Loucy (cell line): ENCODE measurements around the gene C2.

Source experiments
- H2AFZ ChIP-seq: fragments of 200-600 bp; sonication (generic); 2 replicates; pipeline ENCODE4 v1.6.0; 2016; ENCODE audit warnings: antibody characterized with exemption, mild to moderate bottlenecking, low read length, moderate library complexity
- H3F3A ChIP-seq: fragments of 200-600 bp; 2 replicates; pipeline ENCODE4 v1.6.0; 2016; ENCODE audit warnings: antibody characterized with exemption, low read depth, mild to moderate bottlenecking
- H3K27me3 ChIP-seq: fragments of 200-600 bp; sonication (generic); 2 replicates; pipeline ENCODE4 v1.6.1; 2014; ENCODE audit warnings: low read length, mild to moderate bottlenecking; ENCODE audit not compliant: insufficient read depth, poor library complexity, severe bottlenecking
- H3K36me3 ChIP-seq: fragments of 200-600 bp; sonication (generic); 2 replicates; pipeline ENCODE4 v1.6.1; 2016; ENCODE audit warnings: low read length; ENCODE audit not compliant: insufficient read depth
- H3K4me1 ChIP-seq: fragments of 200-600 bp; sonication (generic); 2 replicates; pipeline ENCODE4 v1.5.1; 2014; ENCODE audit warnings: low read length, mild to moderate bottlenecking; ENCODE audit not compliant: insufficient read depth, poor library complexity, severe bottlenecking
- H3K4me2 ChIP-seq: fragments of 200-600 bp; sonication (generic); 2 replicates; pipeline ENCODE4 v1.6.0; 2014; ENCODE audit warnings: antibody characterized with exemption, low read length, low read depth, mild to moderate bottlenecking; ENCODE audit not compliant: poor library complexity, severe bottlenecking
- H3K4me3 ChIP-seq: fragments of 200-600 bp; sonication (generic); 2 replicates; pipeline ENCODE4 v1.5.1; 2014; ENCODE audit warnings: low read length, mild to moderate bottlenecking, mixed read lengths; ENCODE audit not compliant: poor library complexity, severe bottlenecking
- H3K79me2 ChIP-seq: fragments of 200-600 bp; sonication (generic); 2 replicates; pipeline ENCODE4 v1.6.1; 2014; ENCODE audit warnings: low read length; ENCODE audit not compliant: insufficient read depth
- H3K9ac ChIP-seq: fragments of 200-600 bp; sonication (generic); 2 replicates; pipeline ENCODE4 v1.6.0; 2014; ENCODE audit warnings: mild to moderate bottlenecking, low read depth, low read length, moderate library complexity; ENCODE audit not compliant: poor library complexity, severe bottlenecking
- H3K9me2 ChIP-seq: fragments of 200-600 bp; sonication (generic); replicated peaks from 2 replicates; pipeline ENCODE4 v1.6.1; 2016; ENCODE audit warnings: low read depth, low read length, mixed read lengths
- H3K9me3 ChIP-seq: fragments of 200-600 bp; sonication (generic); 2 replicates; pipeline ENCODE4 v1.6.1; 2014; ENCODE audit warnings: mild to moderate bottlenecking, antibody characterized with exemption, low read length, low read depth; ENCODE audit not compliant: insufficient read depth
- H4K20me1 ChIP-seq: fragments of 200-600 bp; sonication (generic); 2 replicates; pipeline ENCODE4 v1.6.0; 2014; ENCODE audit warnings: antibody characterized with exemption, low read length, mild to moderate bottlenecking; ENCODE audit not compliant: insufficient read depth, poor library complexity, severe bottlenecking
- EZH2phosphoT487 ChIP-seq: fragments of 200-600 bp; IDR thresholded peaks from 2 replicates; pipeline ENCODE4 v1.6.1; 2018; ENCODE audit warnings: antibody characterized with exemption, mild to moderate bottlenecking, moderate library complexity, borderline replicate concordance
- TF ChIP-seq, protein P1 (sequence below): fragments of 200-600 bp; sonication (generic); conservative IDR thresholded peaks from 2 replicates; pipeline ENCODE4 v1.5.1; 2014; ENCODE audit warnings: mild to moderate bottlenecking, antibody characterized with exemption, low read length

C2 gene

GRCh38 chr6:31947070-31947675, 19.7 kb downstream of the C2 start:
- H3F3A ChIP-seq = no peaks in the 10 kb centered on the region
- no peaks in the 10 kb centered on the region for H3K9me2 ChIP-seq
- H2AFZ ChIP-seq = no peak overlapping the region
- H3K4me2 ChIP-seq = no peak overlapping the region
- no peak overlapping the region for H3K4me3 ChIP-seq
- H3K36me3 ChIP-seq = peaks cover 7% of the 10 kb centered on the region; the same call in 1 of the 2 replicates
- no peaks in the 10 kb centered on the region for H3K9me3 ChIP-seq
- no peak overlapping the region for H3K9ac ChIP-seq
- no peaks in the 10 kb centered on the region for H3K4me1 ChIP-seq
- no peaks in the 10 kb centered on the region for H3K27me3 ChIP-seq
- no peaks in the 10 kb centered on the region for H3K79me2 ChIP-seq
- TF ChIP-seq, protein P1, sequence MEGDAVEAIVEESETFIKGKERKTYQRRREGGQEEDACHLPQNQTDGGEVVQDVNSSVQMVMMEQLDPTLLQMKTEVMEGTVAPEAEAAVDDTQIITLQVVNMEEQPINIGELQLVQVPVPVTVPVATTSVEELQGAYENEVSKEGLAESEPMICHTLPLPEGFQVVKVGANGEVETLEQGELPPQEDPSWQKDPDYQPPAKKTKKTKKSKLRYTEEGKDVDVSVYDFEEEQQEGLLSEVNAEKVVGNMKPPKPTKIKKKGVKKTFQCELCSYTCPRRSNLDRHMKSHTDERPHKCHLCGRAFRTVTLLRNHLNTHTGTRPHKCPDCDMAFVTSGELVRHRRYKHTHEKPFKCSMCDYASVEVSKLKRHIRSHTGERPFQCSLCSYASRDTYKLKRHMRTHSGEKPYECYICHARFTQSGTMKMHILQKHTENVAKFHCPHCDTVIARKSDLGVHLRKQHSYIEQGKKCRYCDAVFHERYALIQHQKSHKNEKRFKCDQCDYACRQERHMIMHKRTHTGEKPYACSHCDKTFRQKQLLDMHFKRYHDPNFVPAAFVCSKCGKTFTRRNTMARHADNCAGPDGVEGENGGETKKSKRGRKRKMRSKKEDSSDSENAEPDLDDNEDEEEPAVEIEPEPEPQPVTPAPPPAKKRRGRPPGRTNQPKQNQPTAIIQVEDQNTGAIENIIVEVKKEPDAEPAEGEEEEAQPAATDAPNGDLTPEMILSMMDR = no peak
- no peak for TF ChIP-seq EZH2phosphoT487
- no peaks in the 10 kb centered on the region for H4K20me1 ChIP-seq

DNA sequence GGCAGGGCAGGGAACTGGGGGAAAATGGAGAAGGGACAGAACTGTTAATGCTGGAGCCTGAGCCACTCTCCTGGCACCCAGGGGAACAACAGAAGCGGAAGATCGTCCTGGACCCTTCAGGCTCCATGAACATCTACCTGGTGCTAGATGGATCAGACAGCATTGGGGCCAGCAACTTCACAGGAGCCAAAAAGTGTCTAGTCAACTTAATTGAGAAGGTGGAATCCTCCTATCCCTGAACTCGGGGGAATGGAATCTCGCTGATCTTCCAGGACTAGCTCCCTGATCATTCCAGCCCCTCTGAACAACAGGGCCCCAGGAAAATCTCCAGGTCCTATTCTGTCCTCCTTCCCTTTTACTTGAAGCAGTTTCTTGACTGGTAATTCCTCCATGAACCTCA, 20.3 kb downstream of the C2 start:
- no peaks in the 10 kb centered on the region for H3K4me1 ChIP-seq
- no peaks in the 10 kb centered on the region for H3K9me2 ChIP-seq
- no peak overlapping the region for H2AFZ ChIP-seq
- no peaks in the 10 kb centered on the region for H3K27me3 ChIP-seq
- no peak overlapping the region for H3K4me3 ChIP-seq
- no peaks in the 10 kb centered on the region for H4K20me1 ChIP-seq
- no peaks in the 10 kb centered on the region for H3F3A ChIP-seq
- H3K79me2 ChIP-seq = no peaks in the 10 kb centered on the region
- H3K4me2 ChIP-seq = no peak overlapping the region
- peaks cover 9% of the 10 kb centered on the region; the same call in 1 of the 2 replicates for H3K36me3 ChIP-seq
- TF ChIP-seq, protein P1 = no peak
- no peak for TF ChIP-seq EZH2phosphoT487
- H3K9ac ChIP-seq = no peak overlapping the region
- H3K9me3 ChIP-seq = no peaks in the 10 kb centered on the region

DNA sequence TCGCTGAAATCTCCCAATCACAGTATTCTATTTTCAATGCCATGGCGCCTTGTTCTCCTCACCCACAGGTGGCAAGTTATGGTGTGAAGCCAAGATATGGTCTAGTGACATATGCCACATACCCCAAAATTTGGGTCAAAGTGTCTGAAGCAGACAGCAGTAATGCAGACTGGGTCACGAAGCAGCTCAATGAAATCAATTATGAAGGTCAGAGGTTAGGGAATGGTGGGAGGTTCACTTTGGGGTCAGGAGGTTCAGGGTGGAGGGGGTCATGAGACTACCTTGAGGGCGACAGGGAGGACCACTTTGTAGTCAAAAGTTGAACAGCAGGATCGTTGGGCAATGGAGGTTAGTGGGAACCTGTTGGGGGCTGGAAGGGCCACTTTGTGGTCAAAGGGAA, 20.8 kb downstream of the C2 start:
- Histone ChIP-seq H3K9me3 (no peaks in the 10 kb centered on the region), H3F3A (no peaks in the 10 kb centered on the region), H3K4me2 (no peak overlapping the region), H4K20me1 (no peaks in the 10 kb centered on the region), H3K4me3 (no peak overlapping the region), H3K27me3 (no peaks in the 10 kb centered on the region), H3K79me2 (no peaks in the 10 kb centered on the region), H3K4me1 (no peaks in the 10 kb centered on the region), H3K9ac (no peak overlapping the region), H3K36me3 (peaks cover 13% of the 10 kb centered on the region; the same call in 1 of the 2 replicates), H3K9me2 (no peaks in the 10 kb centered on the region), H2AFZ (no peak overlapping the region)
- TF ChIP-seq, protein P1 = no peak
- no peak for TF ChIP-seq EZH2phosphoT487
